HL-60 (cell line): ENCODE data around the gene GALNT14.

Experiments used
- DNase-seq, 2 experiments: peaks; one replicate each; pipeline ENCODE4 v3.0.0-alpha.2; 2010 to 2020; ENCODE audit warnings: low read depth in 1 of 2, low spot score in 1 of 2
- H3K27ac ChIP-seq: fragments of 250-450 bp; sonication (Bioruptor Pico); replicated peaks from 2 replicates; pipeline ENCODE4 v1.5.1; 2020; ENCODE audit warnings: mild to moderate bottlenecking, moderate library complexity
- H3K27me3 ChIP-seq: fragments of 250-450 bp; sonication (Bioruptor Pico); 2 replicates; pipeline ENCODE4 v1.5.1; 2021; ENCODE audit warnings: mild to moderate bottlenecking, moderate library complexity; ENCODE audit not compliant: insufficient read depth, poor library complexity, severe bottlenecking
- H3K4me3 ChIP-seq: replicated peaks from 2 replicates; pipeline ENCODE4 v1.5.1; 2011; ENCODE audit warnings: mild to moderate bottlenecking, control low read depth, low read length; ENCODE audit not compliant: insufficient read depth
- CTCF ChIP-seq: IDR thresholded peaks from one replicate; pipeline ENCODE4 v1.5.1; 2011; ENCODE audit warnings: low read length, control low read depth, inconsistent platforms; ENCODE audit not compliant: insufficient read depth
- GABPA ChIP-seq: IDR thresholded peaks from 2 replicates; pipeline ENCODE4 v1.6.1; 2012; ENCODE audit warnings: low read depth
- POLR2AphosphoS5 ChIP-seq: IDR thresholded peaks from 2 replicates; pipeline ENCODE4 v1.6.1; 2012; ENCODE audit warnings: low read depth
- REST ChIP-seq: IDR thresholded peaks from 2 replicates; pipeline ENCODE4 v1.6.1; 2012; ENCODE audit warnings: low read depth; ENCODE audit not compliant: insufficient replicate concordance
- SPI1 ChIP-seq: IDR thresholded peaks from 2 replicates; pipeline ENCODE4 v1.6.1; 2012; ENCODE audit warnings: low read depth, mild to moderate bottlenecking, borderline replicate concordance

Gene GALNT14

DNA sequence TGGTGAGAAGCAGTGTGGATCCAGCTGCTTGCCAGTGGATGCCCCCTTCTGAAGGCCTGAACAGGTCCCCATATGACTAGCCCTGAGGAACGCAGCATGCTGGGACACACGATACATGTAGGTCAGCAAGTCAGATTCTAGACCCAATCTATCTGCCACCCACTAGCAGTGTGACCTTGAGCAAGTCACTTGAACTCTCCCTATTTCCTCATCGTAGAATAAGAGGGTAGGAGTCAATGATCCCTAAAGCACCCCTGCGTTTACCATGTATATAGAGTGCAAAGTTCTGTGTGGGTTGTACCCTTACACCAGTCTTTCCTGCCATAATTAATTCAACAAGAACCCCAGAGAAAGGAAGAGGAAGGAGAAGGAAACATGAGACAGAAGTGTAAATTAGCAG lies 123.7 kb downstream of the GALNT14 start:
- H3K27ac ChIP-seq, result no peak overlapping the region; the same call in 1 of the 2 replicates
- H3K27me3 ChIP-seq, result no peaks in the 10 kb centered on the region
- TF ChIP-seq POLR2AphosphoS5 (no peak), GABPA (no peak), CTCF (no peak)
- no peak overlapping the region for H3K4me3 ChIP-seq
- no peak for DNase-seq

DNA sequence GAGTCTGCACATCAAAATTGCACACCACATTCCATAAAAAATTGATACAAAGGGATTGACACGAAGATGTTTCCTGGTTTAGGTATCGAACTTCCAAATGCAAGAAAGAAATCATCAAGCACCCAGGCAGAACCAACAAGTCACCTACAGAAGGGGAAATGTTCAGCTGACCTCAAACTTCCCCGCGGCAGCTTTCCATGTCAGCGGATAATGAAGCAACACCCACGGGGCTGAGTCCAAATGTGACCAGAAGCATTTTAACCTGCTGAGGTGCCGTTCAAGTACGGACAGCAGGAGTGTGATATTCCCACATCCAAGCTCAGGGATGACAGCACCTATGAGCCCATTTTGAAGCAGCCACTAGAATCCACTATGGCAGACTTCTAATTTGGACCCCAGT lies 124.9 kb downstream of the GALNT14 start:
- Histone ChIP-seq H3K27me3 (no peaks in the 10 kb centered on the region), H3K4me3 (no peak overlapping the region), H3K27ac (no peak overlapping the region)
- TF ChIP-seq CTCF (no peak), POLR2AphosphoS5 (no peak), SPI1 (no peak), GABPA (no peak), REST (no peak)
- peak; percentile 20 to 67 for DNase-seq

DNA sequence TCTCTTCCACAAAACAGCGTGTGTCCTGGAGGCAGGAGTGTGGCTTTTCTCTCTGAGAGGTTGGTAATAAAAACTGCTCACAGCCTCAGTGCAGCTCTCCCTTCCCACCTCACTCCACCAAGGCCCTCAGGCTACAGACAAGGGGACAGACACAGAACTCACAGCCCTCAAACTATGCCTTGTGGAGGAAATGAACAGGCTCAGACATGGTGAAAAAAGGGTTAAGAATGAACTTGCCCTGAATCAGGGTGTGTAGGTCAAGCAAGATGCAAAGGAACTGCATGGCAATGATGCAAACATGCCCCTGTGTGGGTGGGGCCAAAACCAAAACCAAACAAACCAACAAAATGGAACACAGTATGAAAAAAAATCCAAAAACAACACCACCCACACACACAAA lies 125.8 kb downstream of the GALNT14 start:
- Histone ChIP-seq H3K27ac (no peak overlapping the region), H3K4me3 (no peak overlapping the region), H3K27me3 (no peaks in the 10 kb centered on the region)
- TF ChIP-seq REST (no peak), GABPA (no peak), SPI1 (no peak), CTCF (no peak), POLR2AphosphoS5 (no peak)
- DNase-seq, result no peak

DNA sequence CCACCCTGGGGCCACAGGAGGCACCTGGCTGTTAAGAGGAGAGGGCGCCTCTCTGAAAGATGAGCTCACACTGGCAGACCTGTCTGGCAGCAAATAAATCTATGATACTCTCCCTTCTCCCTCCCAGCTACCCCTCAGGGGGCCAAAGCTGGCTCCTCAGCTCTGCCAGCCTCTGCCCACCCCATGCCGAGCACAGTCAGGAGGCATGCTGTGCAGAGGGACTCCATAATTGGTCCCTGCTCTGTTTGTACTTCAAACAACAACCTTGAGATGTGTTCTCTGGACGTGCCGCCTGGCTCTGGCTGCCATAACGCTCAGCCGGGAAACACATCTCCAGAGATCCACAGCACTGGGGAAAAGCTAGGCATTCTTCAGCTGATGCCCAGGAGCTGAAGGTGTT lies 126.7 kb downstream of the GALNT14 start:
- Histone ChIP-seq H3K27ac (no peak overlapping the region), H3K4me3 (no peak overlapping the region), H3K27me3 (no peaks in the 10 kb centered on the region)
- TF ChIP-seq SPI1 (no peak), GABPA (no peak), CTCF (no peak)
- DNase-seq, result no peak
